ENCODE results near the gene DNAH6. TPM values are rescaled to one million over a fixed set of nuclear protein-coding genes. Genes with fewer than 3 reads are reported as not detected.

The DNAH6 gene
- total and polyA plus RNA-seq, 10 of the 15 experiments (the other 5 are each of a cell fraction or from before 2014, with no cell fraction given): 0.07 to 1.0 (median 0.29) TPM

DNA sequence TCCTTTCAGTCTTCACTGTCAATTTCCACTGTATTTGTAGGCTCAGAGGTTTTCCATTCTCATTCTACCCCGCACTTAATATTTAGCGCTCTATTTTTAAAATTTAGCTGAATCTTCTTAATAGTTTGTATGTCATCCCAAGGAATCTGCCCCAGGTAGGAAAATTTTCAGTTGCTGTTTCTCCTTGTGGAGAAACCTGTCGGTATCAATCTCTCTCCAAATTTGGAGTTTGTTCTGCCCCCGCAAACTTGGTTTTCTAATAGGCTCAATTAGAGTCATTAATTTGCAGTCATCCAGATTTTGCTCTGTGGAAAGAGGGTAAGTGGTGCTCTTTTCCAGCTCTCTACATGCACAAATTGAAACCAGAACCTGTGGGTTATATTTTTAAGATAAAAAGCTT lies 87.6 kb downstream of the DNAH6 start:
- H3K27ac ChIP-seq (ENCODE audit: control insufficient read depth, insufficient read depth): no peak overlapping the region
- H3K4me3 ChIP-seq: no peak overlapping the region
- TF ChIP-seq NFYA (IDR thresholded peaks at IDR 0.05; ENCODE audit: borderline replicate concordance, low read depth, low read length) (no peak), BCL11A (IDR thresholded peaks at IDR 0.05; ENCODE audit: low read depth, low read length) (no peak), POU2F2 (IDR thresholded peaks at IDR 0.05; ENCODE audit: borderline replicate concordance, low read depth, low read length) (no peak), SREBF2 (IDR thresholded peaks at IDR 0.05; ENCODE audit: low read length) (no peak), WRNIP1 (IDR thresholded peaks at IDR 0.05; ENCODE audit: borderline replicate concordance, low read depth, low read length) (no peak), SP1 (IDR thresholded peaks at IDR 0.05; ENCODE audit: low read depth, low read length) (no peak), RBBP5 (conservative IDR thresholded peaks at IDR 0.05) (no peak), SMAD5 (IDR thresholded peaks at IDR 0.05; ENCODE audit: low read depth) (no peak), RB1 (IDR thresholded peaks at IDR 0.05; ENCODE audit: borderline replicate concordance) (no peak)
- TF ChIP-seq, protein P1, sequence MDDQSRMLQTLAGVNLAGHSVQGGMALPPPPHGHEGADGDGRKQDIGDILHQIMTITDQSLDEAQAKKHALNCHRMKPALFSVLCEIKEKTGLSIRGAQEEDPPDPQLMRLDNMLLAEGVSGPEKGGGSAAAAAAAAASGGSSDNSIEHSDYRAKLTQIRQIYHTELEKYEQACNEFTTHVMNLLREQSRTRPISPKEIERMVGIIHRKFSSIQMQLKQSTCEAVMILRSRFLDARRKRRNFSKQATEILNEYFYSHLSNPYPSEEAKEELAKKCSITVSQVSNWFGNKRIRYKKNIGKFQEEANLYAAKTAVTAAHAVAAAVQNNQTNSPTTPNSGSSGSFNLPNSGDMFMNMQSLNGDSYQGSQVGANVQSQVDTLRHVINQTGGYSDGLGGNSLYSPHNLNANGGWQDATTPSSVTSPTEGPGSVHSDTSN (IDR thresholded peaks at IDR 0.05; ENCODE audit: insufficient replicate concordance, low read depth, low read length): no peak
- TF ChIP-seq, protein P2, sequence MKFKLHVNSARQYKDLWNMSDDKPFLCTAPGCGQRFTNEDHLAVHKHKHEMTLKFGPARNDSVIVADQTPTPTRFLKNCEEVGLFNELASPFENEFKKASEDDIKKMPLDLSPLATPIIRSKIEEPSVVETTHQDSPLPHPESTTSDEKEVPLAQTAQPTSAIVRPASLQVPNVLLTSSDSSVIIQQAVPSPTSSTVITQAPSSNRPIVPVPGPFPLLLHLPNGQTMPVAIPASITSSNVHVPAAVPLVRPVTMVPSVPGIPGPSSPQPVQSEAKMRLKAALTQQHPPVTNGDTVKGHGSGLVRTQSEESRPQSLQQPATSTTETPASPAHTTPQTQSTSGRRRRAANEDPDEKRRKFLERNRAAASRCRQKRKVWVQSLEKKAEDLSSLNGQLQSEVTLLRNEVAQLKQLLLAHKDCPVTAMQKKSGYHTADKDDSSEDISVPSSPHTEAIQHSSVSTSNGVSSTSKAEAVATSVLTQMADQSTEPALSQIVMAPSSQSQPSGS (IDR thresholded peaks at IDR 0.05; ENCODE audit: low read length): no peak
- TF ChIP-seq, protein P3, sequence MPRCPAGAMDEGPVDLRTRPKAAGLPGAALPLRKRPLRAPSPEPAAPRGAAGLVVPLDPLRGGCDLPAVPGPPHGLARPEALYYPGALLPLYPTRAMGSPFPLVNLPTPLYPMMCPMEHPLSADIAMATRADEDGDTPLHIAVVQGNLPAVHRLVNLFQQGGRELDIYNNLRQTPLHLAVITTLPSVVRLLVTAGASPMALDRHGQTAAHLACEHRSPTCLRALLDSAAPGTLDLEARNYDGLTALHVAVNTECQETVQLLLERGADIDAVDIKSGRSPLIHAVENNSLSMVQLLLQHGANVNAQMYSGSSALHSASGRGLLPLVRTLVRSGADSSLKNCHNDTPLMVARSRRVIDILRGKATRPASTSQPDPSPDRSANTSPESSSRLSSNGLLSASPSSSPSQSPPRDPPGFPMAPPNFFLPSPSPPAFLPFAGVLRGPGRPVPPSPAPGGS (IDR thresholded peaks at IDR 0.05; ENCODE audit: borderline replicate concordance, insufficient read depth, low read depth, low read length, poor library complexity, severe bottlenecking): no peak
- in situ Hi-C loops (cut with MboI): no loop called here
- H3K79me2 ChIP-seq (ENCODE audit: control insufficient read depth, insufficient read depth, low read length): no peaks in the 10 kb centered on the region
- no peak overlapping the region for H3K4me2 ChIP-seq (ENCODE audit: control insufficient read depth, insufficient read depth)
- no peaks in the 10 kb centered on the region for H4K20me1 ChIP-seq (ENCODE audit: control insufficient read depth, insufficient read depth)
- DNase-seq (ENCODE audit: low read depth, low spot score): no peak
- intact Hi-C loops (cut with micrococcal nuclease; ENCODE audit: unreplicated experiment): no loop called here
- 51% methylated on average over 4 of the region's 4 CpGs for WGBS (ENCODE audit: insufficient coverage, insufficient replicate concordance, low lambda C conversion rate, missing lambda C conversion rate)
- ChIA-PET CTCF (no interaction called here), POLR2A (interaction anchor here (0.5 kb wide), 1 partner anchor 232 kb away, joined by 3 read pairs; no protein-coding TSS in a partner anchor), SMC1A (ENCODE audit: uncharacterized antibody, unreplicated experiment) (interaction anchor here (0.6 to 1.4 kb wide), 2 partner anchors 20 to 457 kb away, joined by 3 read pairs; no protein-coding TSS in a partner anchor), RAD21 (ENCODE audit: unreplicated experiment) (no interaction called here)
- no peak overlapping the region for H2AFZ ChIP-seq (ENCODE audit: control insufficient read depth, low read depth, low read length)
- FAIRE-seq: no peak
- no peaks in the 10 kb centered on the region for H3K9me3 ChIP-seq (replicated peaks; ENCODE audit: control insufficient read depth, insufficient read depth, low read length)
- no peak overlapping the region for H3K9ac ChIP-seq (ENCODE audit: control insufficient read depth, insufficient read depth, low read length)
- H3K27me3 ChIP-seq (replicated peaks in 1 of 2; ENCODE audit: control insufficient read depth in 2 of 2, insufficient read depth in 2 of 2, low read length in 1 of 2): no peaks in the 10 kb centered on the region
- no TSS peak for BruUV-seq (replicated peaks)
- H3K36me3 ChIP-seq (ENCODE audit: control insufficient read depth in 2 of 2, insufficient read depth in 2 of 2, low read length in 1 of 2): no peaks in the 10 kb centered on the region
- ATAC-seq: no peak
- no peaks in the 10 kb centered on the region for H3K4me1 ChIP-seq (ENCODE audit: control insufficient read depth, insufficient read depth, low read length)

All from GM12878 (cell line).